SK-N-MC (cell line): ENCODE results near the gene KIF7.

Experiments
- DNase-seq: peaks from one replicate; pipeline ENCODE4 v3.0.0-alpha.2; 2011; ENCODE audit warnings: low read depth, low spot score
- H3K27ac ChIP-seq: fragments of 200-600 bp; sonication (generic); 2 replicates; pipeline ENCODE4 v1.5.1; 2016; ENCODE audit warnings: mixed run types
- H3K36me3 ChIP-seq: fragments of 200-600 bp; sonication (generic); 2 replicates; pipeline ENCODE4 v1.6.1; 2017; ENCODE audit warnings: antibody characterized with exemption, low read length, mixed read lengths; ENCODE audit not compliant: insufficient read depth
- H3K4me3 ChIP-seq: fragments of 200-600 bp; sonication (generic); 2 replicates; pipeline ENCODE4 v1.5.1; 2016
- H3K9ac ChIP-seq: fragments of 200-600 bp; sonication (generic); 2 replicates; pipeline ENCODE4 v1.8.0; 2017; ENCODE audit warnings: mixed run types, mixed read lengths; ENCODE audit not compliant: insufficient read length
- H3K9me3 ChIP-seq: fragments of 200-600 bp; sonication (generic); 2 replicates; pipeline ENCODE4 v1.6.1; 2017; ENCODE audit warnings: low read depth, mild to moderate bottlenecking, antibody characterized with exemption, low read length, moderate library complexity, mixed read lengths
- EZH2 ChIP-seq: fragments of 200-600 bp; sonication (generic); IDR thresholded peaks from one replicate; pipeline ENCODE4 v1.6.1; 2017; ENCODE audit warnings: antibody characterized with exemption
- FOXP2 ChIP-seq: optimal IDR thresholded peaks from 2 replicates; pipeline ENCODE3; 2011; ENCODE audit warnings: mild to moderate bottlenecking, moderate library complexity; ENCODE audit not compliant: insufficient read depth; ENCODE audit errors: extremely low read length, control extremely low read depth
- POLR2AphosphoS5 ChIP-seq: IDR thresholded peaks from 2 replicates; pipeline ENCODE4 v1.6.1; 2012; ENCODE audit warnings: mild to moderate bottlenecking, low read depth, low read length, borderline replicate concordance

Gene KIF7

GRCh38 chr15:89672221-89673164 is 17.2 kb upstream of the KIF7 start:
- no peak for TF ChIP-seq EZH2
- no peak for TF ChIP-seq FOXP2
- TF ChIP-seq POLR2AphosphoS5: no peak
- H3K4me3 ChIP-seq: no peak overlapping the region
- H3K36me3 ChIP-seq: no peaks in the 10 kb centered on the region
- no peaks in the 10 kb centered on the region for H3K9me3 ChIP-seq
- no peak for DNase-seq
- H3K9ac ChIP-seq: no peak overlapping the region
- no peak overlapping the region for H3K27ac ChIP-seq

GRCh38 chr15:89671687-89672086 is 16.4 kb upstream of the KIF7 start:
- Histone ChIP-seq H3K4me3 (no peak overlapping the region), H3K36me3 (no peaks in the 10 kb centered on the region), H3K27ac (no peak overlapping the region), H3K9me3 (no peaks in the 10 kb centered on the region), H3K9ac (no peak overlapping the region)
- TF ChIP-seq POLR2AphosphoS5 (no peak), FOXP2 (no peak), EZH2 (no peak)
- no peak for DNase-seq

GRCh38 chr15:89670971-89671560 is 15.8 kb upstream of the KIF7 start:
- Histone ChIP-seq H3K36me3 (no peaks in the 10 kb centered on the region), H3K9me3 (no peaks in the 10 kb centered on the region), H3K9ac (no peak overlapping the region), H3K27ac (no peak overlapping the region), H3K4me3 (no peak overlapping the region)
- no peak for DNase-seq
- TF ChIP-seq POLR2AphosphoS5: no peak
- TF ChIP-seq EZH2: no peak
- TF ChIP-seq FOXP2: no peak

GRCh38 chr15:89669941-89670340 is 14.7 kb upstream of the KIF7 start:
- no peak for DNase-seq
- no peak overlapping the region for H3K27ac ChIP-seq
- H3K36me3 ChIP-seq: no peaks in the 10 kb centered on the region
- no peak overlapping the region for H3K4me3 ChIP-seq
- no peaks in the 10 kb centered on the region for H3K9me3 ChIP-seq
- no peak overlapping the region for H3K9ac ChIP-seq
- TF ChIP-seq EZH2 (no peak), POLR2AphosphoS5 (no peak), FOXP2 (no peak)

GRCh38 chr15:89669309-89669865 is 14.1 kb upstream of the KIF7 start:
- no peaks in the 10 kb centered on the region for H3K36me3 ChIP-seq
- TF ChIP-seq FOXP2 (no peak), POLR2AphosphoS5 (no peak), EZH2 (no peak)
- no peak overlapping the region for H3K27ac ChIP-seq
- no peak for DNase-seq
- no peak overlapping the region for H3K9ac ChIP-seq
- no peaks in the 10 kb centered on the region for H3K9me3 ChIP-seq
- no peak overlapping the region for H3K4me3 ChIP-seq

GRCh38 chr15:89668171-89668570 is 12.9 kb upstream of the KIF7 start:
- Histone ChIP-seq H3K9ac (no peak overlapping the region), H3K4me3 (no peak overlapping the region), H3K36me3 (no peaks in the 10 kb centered on the region), H3K27ac (no peak overlapping the region), H3K9me3 (no peaks in the 10 kb centered on the region)
- DNase-seq: no peak
- TF ChIP-seq POLR2AphosphoS5: no peak

GRCh38 chr15:89667706-89667960 is 12.4 kb upstream of the KIF7 start:
- no peak for DNase-seq
- H3K9me3 ChIP-seq: no peaks in the 10 kb centered on the region
- H3K27ac ChIP-seq: no peak overlapping the region
- H3K36me3 ChIP-seq: no peaks in the 10 kb centered on the region
- TF ChIP-seq EZH2 (no peak), POLR2AphosphoS5 (no peak), FOXP2 (no peak)
- no peak overlapping the region for H3K4me3 ChIP-seq
- H3K9ac ChIP-seq: no peak overlapping the region

- no peak for TF ChIP-seq EZH2
- TF ChIP-seq POLR2AphosphoS5: no peak
- TF ChIP-seq FOXP2: no peak
- no peak overlapping the region for H3K27ac ChIP-seq
- H3K36me3 ChIP-seq: no peaks in the 10 kb centered on the region
- H3K9me3 ChIP-seq: no peaks in the 10 kb centered on the region
- H3K9ac ChIP-seq: no peak overlapping the region
- DNase-seq: no peak
- H3K4me3 ChIP-seq: no peak overlapping the region
Measured at GRCh38 chr15:89666858-89667705, 11.8 kb upstream of the KIF7 start.
